GM23248 (cell line): ENCODE results near the gene ERLEC1. TPM values are rescaled to one million over a fixed set of nuclear protein-coding genes. Genes with fewer than 3 reads are reported as not detected.

Source experiments
- DNase-seq: peaks from one replicate; pipeline ENCODE4 v3.0.0-alpha.2; 2015
- H2AFZ ChIP-seq: fragments of 200-600 bp; sonication (generic); 2 replicates; pipeline ENCODE4 v1.6.1; 2016; ENCODE audit warnings: antibody characterized with exemption
- H3F3A ChIP-seq: fragments of 200-600 bp; sonication (generic); 2 replicates; pipeline ENCODE4 v1.6.1; 2016; ENCODE audit warnings: mild to moderate bottlenecking, antibody characterized with exemption, mixed run types; ENCODE audit not compliant: insufficient read depth
- H3K27ac ChIP-seq: fragments of 200-600 bp; sonication (generic); 2 replicates; pipeline ENCODE4 v1.5.1; 2016; ENCODE audit warnings: mild to moderate bottlenecking
- H3K27me3 ChIP-seq: fragments of 200-600 bp; sonication (generic); replicated peaks from 2 replicates; pipeline ENCODE4 v1.6.1; 2016; ENCODE audit warnings: mild to moderate bottlenecking; ENCODE audit not compliant: insufficient read depth
- H3K36me3 ChIP-seq: fragments of 200-600 bp; sonication (generic); 2 replicates; pipeline ENCODE4 v1.6.1; 2016; ENCODE audit warnings: low read depth, mild to moderate bottlenecking
- H3K4me1 ChIP-seq: fragments of 200-600 bp; sonication (generic); 2 replicates; pipeline ENCODE4 v1.6.1; 2016; ENCODE audit warnings: mild to moderate bottlenecking; ENCODE audit not compliant: insufficient read depth
- H3K4me2 ChIP-seq: fragments of 200-600 bp; sonication (generic); one replicate; pipeline ENCODE4 v1.6.1; 2016; ENCODE audit warnings: mild to moderate bottlenecking; ENCODE audit not compliant: unreplicated experiment
- H3K4me3 ChIP-seq: fragments of 200-600 bp; sonication (generic); 2 replicates; pipeline ENCODE4 v1.5.1; 2016; ENCODE audit warnings: mild to moderate bottlenecking
- H3K79me2 ChIP-seq: fragments of 200-600 bp; sonication (generic); 2 replicates; pipeline ENCODE4 v1.6.1; 2016; ENCODE audit warnings: mild to moderate bottlenecking; ENCODE audit not compliant: insufficient read depth
- H3K9ac ChIP-seq: fragments of 200-600 bp; sonication (generic); 2 replicates; pipeline ENCODE4 v1.6.1; 2016; ENCODE audit warnings: mild to moderate bottlenecking
- H3K9me2 ChIP-seq: fragments of 200-600 bp; sonication (generic); 2 replicates; pipeline ENCODE4 v1.6.1; 2016; ENCODE audit warnings: mixed run types, mild to moderate bottlenecking, moderate library complexity; ENCODE audit not compliant: insufficient read depth
- H3K9me3 ChIP-seq: fragments of 200-600 bp; sonication (generic); one replicate; pipeline ENCODE4 v1.6.1; 2017; ENCODE audit warnings: low read depth
- H4K20me1 ChIP-seq: fragments of 200-600 bp; sonication (generic); 2 replicates; pipeline ENCODE4 v1.6.0; 2016; ENCODE audit not compliant: insufficient read depth
- EZH2 ChIP-seq: fragments of 200-600 bp; sonication (generic); IDR thresholded peaks from 2 replicates; pipeline ENCODE4 v1.6.1; 2018; ENCODE audit warnings: antibody characterized with exemption, mild to moderate bottlenecking; ENCODE audit not compliant: insufficient read depth, poor library complexity, severe bottlenecking
- EZH2phosphoT487 ChIP-seq: fragments of 200-600 bp; sonication (generic); IDR thresholded peaks from 2 replicates; pipeline ENCODE4 v1.6.1; 2018; ENCODE audit warnings: antibody characterized with exemption, moderate library complexity, mild to moderate bottlenecking, low read depth; ENCODE audit not compliant: insufficient read depth
- WGBS, 2 experiments: methylation state at CpG; one replicate each; pipeline ENCODE4 v1.1.6; 2015 to 2017; ENCODE audit warnings: low lambda C conversion rate in 2 of 2, low coverage in 1 of 2; ENCODE audit errors: missing lambda C conversion rate in 2 of 2; 5-methylcytosine and 5-hydroxymethylcytosine counted together
- in situ Hi-C: fragments of 300-500 bp; cut with MboI; formaldehyde crosslinking; loops from 2 replicates; pipeline ENCODE4 v1.15.0; 2020
- polyA plus RNA-seq: library from polyadenylated mRNA; unstranded; fragments of >200 nt; fragmentation: Nextera tagmentation; extraction: Ambion mirVana; gene quantifications from 2 replicates; pipeline ENCODE4 v1.2.1, GENCODE V29; 2016
- total RNA-seq: library from RNA; depleted of rRNA; stranded (reverse); fragments of >200 nt; shearing (Covaris generic); gene quantifications from 2 replicates; pipeline ENCODE4 v1.2.3, GENCODE V29; 2014

The ERLEC1 gene
- total and polyA plus RNA-seq, 2 experiments from 2014 or later: 107 to 110 TPM

DNA sequence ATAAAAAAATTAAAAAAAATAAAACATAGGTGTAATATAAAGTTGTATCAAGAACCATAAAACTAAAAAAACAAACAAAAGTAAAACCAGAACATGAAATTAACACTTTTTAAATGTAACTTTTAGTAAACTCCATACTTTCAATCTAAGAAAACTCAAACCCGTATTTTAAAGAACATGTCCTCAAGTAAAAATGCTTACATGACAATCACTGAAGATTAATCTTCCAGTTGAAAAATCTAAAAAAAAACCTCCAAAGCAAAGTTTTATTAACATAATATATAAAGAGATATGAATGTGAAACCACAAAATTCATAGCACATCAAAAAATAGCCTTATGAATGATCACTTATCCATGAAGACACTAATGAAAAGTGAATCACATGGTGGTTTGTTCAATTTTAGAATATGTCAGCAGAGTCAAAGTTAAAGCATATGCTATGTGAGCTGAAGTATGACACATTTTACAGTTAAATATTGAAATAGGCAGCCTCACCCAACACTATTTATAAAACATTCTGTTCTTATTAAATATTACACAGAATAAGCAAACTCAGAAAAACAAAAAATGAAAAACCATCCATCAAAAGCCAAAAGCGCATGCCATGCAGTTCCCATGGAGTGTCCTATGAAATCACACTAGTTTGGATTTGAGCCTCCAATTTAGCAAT lies 42.3 kb upstream of the ERLEC1 start:
- Histone ChIP-seq H3K27me3 (no peaks in the 10 kb centered on the region), H3K27ac (peak overlapping the region; percentile 34; the same call in 1 of the 2 replicates), H3K4me3 (peak overlapping the region; percentile 6; the same call in 1 of the 2 replicates), H3F3A (no peaks in the 10 kb centered on the region), H3K9ac (peak overlapping the region; percentile 41; the same call in 1 of the 2 replicates), H3K4me1 (peaks cover 21% of the 10 kb centered on the region), H3K79me2 (0 out of 2 replicates have a peak, but pooled peaks cover 15% of the 10 kb centered on the region), H3K4me2 (peak overlapping the region; percentile 58), H3K9me3 (no peaks in the 10 kb centered on the region), H3K36me3 (0 out of 2 replicates have a peak, but pooled peaks cover 3% of the 10 kb centered on the region), H2AFZ (no peak overlapping the region), H3K9me2 (no peaks in the 10 kb centered on the region), H4K20me1 (no peaks in the 10 kb centered on the region)
- WGBS, 2 experiments: 24% methylated on average over 2 of the region's 2 CpGs
- in situ Hi-C loops: no loop called here
- TF ChIP-seq EZH2phosphoT487: no peak
- no peak for TF ChIP-seq EZH2
- DNase-seq: peak; percentile 40

DNA sequence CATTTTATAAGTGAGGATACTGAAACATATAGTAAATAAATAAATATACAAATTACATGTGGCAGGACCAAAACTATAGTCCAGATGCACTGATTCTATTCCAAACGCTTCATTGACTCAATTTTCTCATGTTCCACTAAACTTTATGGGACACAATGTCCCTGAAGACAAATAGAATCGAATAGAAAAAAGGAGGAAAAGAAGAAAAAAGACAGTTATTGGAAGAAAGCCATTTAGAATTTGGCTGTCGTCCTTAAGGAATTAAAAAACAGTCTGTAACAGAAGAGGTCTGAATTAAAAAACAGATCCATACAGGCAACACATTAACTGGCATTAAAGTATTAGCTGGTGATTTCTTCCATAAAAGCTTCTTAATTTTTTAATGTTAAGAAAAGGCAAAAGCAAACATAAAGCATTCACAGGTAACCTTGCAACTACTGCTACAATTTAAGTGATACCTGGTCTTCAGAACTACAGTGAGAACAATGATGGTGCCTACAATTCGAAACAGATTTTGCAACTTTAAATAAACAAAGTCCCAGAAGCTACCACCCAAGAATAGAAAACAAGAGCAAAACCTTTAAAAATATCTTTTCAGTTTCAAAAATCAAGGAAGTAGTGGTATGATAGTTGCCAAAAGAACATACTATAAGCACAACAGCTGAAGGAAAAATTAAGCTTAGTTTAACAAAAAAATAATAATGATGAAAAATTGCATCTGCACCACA lies 36.6 kb upstream of the ERLEC1 start:
- H3K4me1 ChIP-seq: peaks cover 24% of the 10 kb centered on the region
- no peak overlapping the region for H3K4me3 ChIP-seq
- WGBS, 2 experiments: 40 to 51% methylated on average over 4 of the region's 4 CpGs
- no peaks in the 10 kb centered on the region for H4K20me1 ChIP-seq
- TF ChIP-seq EZH2 (no peak), EZH2phosphoT487 (no peak)
- no peaks in the 10 kb centered on the region for H3K27me3 ChIP-seq
- H3K9me3 ChIP-seq: no peaks in the 10 kb centered on the region
- in situ Hi-C loops: no loop called here
- DNase-seq: no peak
- H3K27ac ChIP-seq: no peak overlapping the region
- peaks cover 12% of the 10 kb centered on the region; the same call in 1 of the 2 replicates for H3K36me3 ChIP-seq
- no peak overlapping the region for H3K4me2 ChIP-seq
- no peak overlapping the region for H3K9ac ChIP-seq
- H3K79me2 ChIP-seq: no peaks in the 10 kb centered on the region
- H3F3A ChIP-seq: peaks cover 11% of the 10 kb centered on the region; the same call in 1 of the 2 replicates
- no peaks in the 10 kb centered on the region for H3K9me2 ChIP-seq
- H2AFZ ChIP-seq: no peak overlapping the region

DNA sequence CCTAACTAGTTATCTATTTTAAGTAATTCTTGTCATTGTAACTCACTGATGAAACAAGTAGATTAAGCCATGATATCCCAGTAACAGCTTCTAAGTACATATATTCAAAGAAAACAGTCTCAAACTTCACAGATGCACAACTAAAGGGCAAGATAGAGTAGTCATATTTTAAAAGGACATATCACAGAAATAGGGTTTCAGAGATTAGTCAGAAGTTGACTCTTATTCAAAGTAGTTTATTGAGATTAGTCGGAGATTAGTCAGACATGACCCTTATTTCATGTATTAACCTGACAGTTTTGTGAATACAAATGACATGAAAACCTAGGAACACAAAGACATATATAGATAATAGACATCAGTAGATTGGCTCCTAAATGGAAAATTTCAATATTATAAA lies 35.1 kb upstream of the ERLEC1 start:
- Histone ChIP-seq H3K4me1 (peaks cover 31% of the 10 kb centered on the region), H3K9ac (no peak overlapping the region), H3K9me3 (no peaks in the 10 kb centered on the region), H3K79me2 (no peaks in the 10 kb centered on the region), H2AFZ (no peak overlapping the region), H3K36me3 (peaks cover 12% of the 10 kb centered on the region; the same call in 1 of the 2 replicates), H4K20me1 (no peaks in the 10 kb centered on the region), H3K27ac (0 out of 2 replicates have a peak overlapping the region, but pooled peaks have one; percentile 22), H3K9me2 (no peaks in the 10 kb centered on the region), H3K27me3 (no peaks in the 10 kb centered on the region), H3K4me2 (peak overlapping the region; percentile 53), H3F3A (peaks cover 16% of the 10 kb centered on the region; the same call in 1 of the 2 replicates), H3K4me3 (no peak overlapping the region)
- TF ChIP-seq EZH2 (no peak), EZH2phosphoT487 (no peak)
- 0 to 3% methylated on average over 1 of the region's 1 CpG for WGBS, 2 experiments
- in situ Hi-C loops: no loop called here
- peak; percentile 72 for DNase-seq

DNA sequence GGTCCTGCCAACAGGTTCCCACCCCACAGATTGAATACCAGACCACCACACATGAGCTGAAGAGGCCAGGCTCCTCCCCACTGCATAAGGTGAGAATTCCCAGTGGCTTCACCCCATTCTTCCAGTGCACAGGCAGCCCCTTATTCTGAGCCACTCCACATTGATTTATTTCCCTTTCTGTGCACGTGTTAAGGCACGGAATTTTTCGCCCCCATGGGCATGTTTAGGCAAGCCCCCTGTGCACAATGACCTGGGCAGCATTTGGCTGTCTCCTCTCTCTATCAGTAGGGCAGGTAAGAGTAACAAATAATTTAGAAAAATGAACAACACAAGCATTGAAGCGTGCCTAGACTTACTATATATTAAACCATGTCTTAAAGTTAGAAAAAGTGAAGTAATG lies 34.5 kb upstream of the ERLEC1 start:
- no peaks in the 10 kb centered on the region for H3K27me3 ChIP-seq
- H3K4me3 ChIP-seq: no peak overlapping the region
- H4K20me1 ChIP-seq: no peaks in the 10 kb centered on the region
- no peak for DNase-seq
- H3K9me2 ChIP-seq: no peaks in the 10 kb centered on the region
- H3K9me3 ChIP-seq: no peaks in the 10 kb centered on the region
- in situ Hi-C loops: no loop called here
- H3K36me3 ChIP-seq: peaks cover 12% of the 10 kb centered on the region; the same call in 1 of the 2 replicates
- TF ChIP-seq EZH2: no peak
- no peak for TF ChIP-seq EZH2phosphoT487
- no peak overlapping the region for H3K27ac ChIP-seq
- 89 to 93% methylated on average over 4 of the region's 4 CpGs for WGBS, 2 experiments
- no peak overlapping the region for H2AFZ ChIP-seq
- no peaks in the 10 kb centered on the region for H3K79me2 ChIP-seq
- peaks cover 16% of the 10 kb centered on the region; the same call in 1 of the 2 replicates for H3F3A ChIP-seq
- peak overlapping the region; percentile 53 for H3K4me2 ChIP-seq
- peaks cover 31% of the 10 kb centered on the region for H3K4me1 ChIP-seq
- H3K9ac ChIP-seq: no peak overlapping the region
